ENCODE data around the gene SEZ6.

DNA sequence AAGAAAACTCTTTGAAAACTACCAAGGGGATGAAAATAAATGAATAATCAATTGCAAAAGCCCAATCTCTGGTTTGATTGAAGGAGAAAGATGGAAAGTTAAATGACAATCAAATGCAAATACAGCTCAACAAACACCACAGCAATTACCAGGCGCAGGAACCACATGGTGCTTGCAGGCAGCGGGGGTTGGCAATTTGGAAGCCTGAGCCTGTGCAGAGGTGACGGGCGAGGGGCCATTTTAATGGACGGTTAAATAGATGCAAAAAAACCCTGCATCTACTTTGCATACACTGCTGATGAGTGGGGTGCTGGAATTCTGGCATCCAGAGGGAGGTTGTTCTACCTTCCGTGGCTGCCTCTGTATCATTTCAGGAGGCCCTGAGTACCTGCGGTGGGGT is 4.8 kb upstream of the SEZ6 start:
- TF ChIP-seq POLR2A (IDR thresholded peaks at IDR 0.05; ENCODE audit: low read length): no peak
- no peak for TF ChIP-seq GATA1 (IDR thresholded peaks at IDR 0.05; ENCODE audit: low read depth, low read length)

Measured in erythroblast (primary cell).